Ishikawa (cell line): ENCODE measurements around the gene RUSC1.

Source experiments
- CEBPB ChIP-seq: IDR thresholded peaks from 2 replicates; pipeline ENCODE4 v1.6.1; 2012
- CREB1 ChIP-seq: IDR thresholded peaks from 2 replicates; pipeline ENCODE4 v1.6.1; 2012; ENCODE audit warnings: low read depth
- EGR1 ChIP-seq: IDR thresholded peaks from 2 replicates; pipeline ENCODE4 v1.6.1; 2012
- EP300 ChIP-seq: IDR thresholded peaks from 2 replicates; pipeline ENCODE4 v1.6.1; 2012; ENCODE audit warnings: borderline replicate concordance
- FOXM1 ChIP-seq: IDR thresholded peaks from 2 replicates; pipeline ENCODE4 v1.6.1; 2012; ENCODE audit warnings: low read depth, borderline replicate concordance
- MAX ChIP-seq: IDR thresholded peaks from 2 replicates; pipeline ENCODE4 v1.6.1; 2012
- NFIC ChIP-seq: IDR thresholded peaks from 2 replicates; pipeline ENCODE4 v1.6.1; 2012
- RAD21 ChIP-seq: IDR thresholded peaks from 2 replicates; pipeline ENCODE4 v1.6.1; 2012; ENCODE audit warnings: low read depth
- REST ChIP-seq: IDR thresholded peaks from 2 replicates; pipeline ENCODE4 v1.6.1; 2012; ENCODE audit warnings: low read depth, mild to moderate bottlenecking
- TAF1 ChIP-seq: IDR thresholded peaks from 2 replicates; pipeline ENCODE4 v1.6.1; 2012; ENCODE audit warnings: low read depth, mild to moderate bottlenecking
- TCF12 ChIP-seq: IDR thresholded peaks from 2 replicates; pipeline ENCODE4 v1.6.1; 2012; ENCODE audit warnings: low read depth
- TEAD4 ChIP-seq: IDR thresholded peaks from 2 replicates; pipeline ENCODE4 v1.6.1; 2012
- USF1 ChIP-seq: IDR thresholded peaks from 2 replicates; pipeline ENCODE4 v1.6.1; 2012
- YY1 ChIP-seq: IDR thresholded peaks from 2 replicates; pipeline ENCODE4 v1.6.1; 2012; ENCODE audit warnings: low read depth
- ZBTB7A ChIP-seq: IDR thresholded peaks from 2 replicates; pipeline ENCODE4 v1.6.1; 2012; ENCODE audit warnings: low read depth

The RUSC1 gene

GRCh38 chr1:155285631-155286044 is 35.1 kb upstream of the RUSC1 start:
- no peak for TF ChIP-seq NFIC
- TF ChIP-seq CREB1, result no peak
- no peak for TF ChIP-seq YY1
- no peak for TF ChIP-seq TAF1

DNA sequence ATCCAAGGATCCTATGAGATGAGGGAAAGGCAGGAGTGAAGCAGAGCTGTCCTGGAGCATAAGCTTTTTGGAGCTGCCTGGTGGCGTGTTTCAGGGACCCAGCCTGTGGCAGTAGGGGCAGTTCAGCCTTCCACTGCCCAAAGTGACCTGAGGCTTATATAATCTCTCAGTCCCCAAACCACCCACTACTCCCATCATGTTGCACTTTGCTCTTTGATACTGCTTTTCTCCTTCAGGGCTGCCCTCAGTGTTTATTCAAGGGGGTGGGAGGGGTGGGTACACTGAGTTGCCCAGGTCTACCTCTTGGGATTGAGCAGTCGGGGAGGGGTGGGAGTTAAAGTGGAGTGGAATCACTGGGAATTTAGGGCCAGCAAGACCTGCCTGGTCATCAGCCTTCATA is 34.1 kb upstream of the RUSC1 start:
- TF ChIP-seq EP300 (no peak), NFIC (no peak)

- TF ChIP-seq USF1 (no peak), TAF1 (no peak), CREB1 (no peak), NFIC (no peak), TEAD4 (no peak), TCF12 (no peak), EGR1 (no peak), ZBTB7A (no peak), YY1 (no peak), CEBPB (no peak), REST (no peak), EP300 (no peak)
Measured at GRCh38 chr1:155287987-155288543, 32.6 kb upstream of the RUSC1 start.

DNA sequence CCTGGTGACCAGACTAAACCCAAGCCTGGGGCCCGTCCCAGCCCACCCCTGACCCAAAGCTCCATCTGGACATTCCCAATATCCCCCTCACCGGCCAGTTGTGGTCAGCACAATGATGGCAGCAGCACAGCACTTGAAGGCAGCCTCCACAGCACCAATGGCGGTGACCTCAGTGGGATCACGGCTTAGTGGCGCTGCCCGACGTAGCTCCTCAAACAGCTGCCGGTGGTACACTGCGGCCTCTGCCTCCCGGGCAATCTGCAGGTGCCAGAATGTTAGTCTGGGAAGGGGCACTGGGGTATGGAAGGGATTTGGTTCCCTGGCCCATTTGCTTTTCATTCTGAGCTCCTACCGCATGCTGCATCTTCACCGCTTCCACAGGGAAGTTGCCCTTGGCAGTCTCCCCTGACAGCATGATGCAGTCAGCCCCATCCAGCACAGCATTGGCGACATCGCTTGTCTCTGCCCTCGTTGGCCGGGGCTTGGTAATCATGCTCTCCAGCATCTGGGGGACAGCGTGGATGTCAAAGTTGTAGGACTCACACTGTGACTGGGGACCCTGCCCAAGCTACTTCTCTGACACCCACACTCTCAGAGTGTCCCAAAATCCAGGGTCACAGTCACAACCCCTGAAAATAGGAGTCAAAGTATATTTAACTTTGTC is 27.5 kb upstream of the RUSC1 start:
- no peak for TF ChIP-seq CEBPB
- TF ChIP-seq YY1, result no peak
- TF ChIP-seq EGR1, result no peak
- no peak for TF ChIP-seq TEAD4
- TF ChIP-seq TAF1, result no peak
- TF ChIP-seq FOXM1, result no peak
- TF ChIP-seq TCF12, result no peak
- no peak for TF ChIP-seq REST
- TF ChIP-seq RAD21, result no peak
- no peak for TF ChIP-seq CREB1
- TF ChIP-seq NFIC, result no peak
- TF ChIP-seq USF1, result no peak
- TF ChIP-seq ZBTB7A, result no peak

GRCh38 chr1:155294520-155295182 is 26.0 kb upstream of the RUSC1 start:
- TF ChIP-seq NFIC, result no peak
- TF ChIP-seq TEAD4, result no peak
- TF ChIP-seq MAX, result no peak
- no peak for TF ChIP-seq FOXM1
- no peak for TF ChIP-seq YY1
- TF ChIP-seq EGR1, result no peak
- TF ChIP-seq EP300, result no peak

DNA sequence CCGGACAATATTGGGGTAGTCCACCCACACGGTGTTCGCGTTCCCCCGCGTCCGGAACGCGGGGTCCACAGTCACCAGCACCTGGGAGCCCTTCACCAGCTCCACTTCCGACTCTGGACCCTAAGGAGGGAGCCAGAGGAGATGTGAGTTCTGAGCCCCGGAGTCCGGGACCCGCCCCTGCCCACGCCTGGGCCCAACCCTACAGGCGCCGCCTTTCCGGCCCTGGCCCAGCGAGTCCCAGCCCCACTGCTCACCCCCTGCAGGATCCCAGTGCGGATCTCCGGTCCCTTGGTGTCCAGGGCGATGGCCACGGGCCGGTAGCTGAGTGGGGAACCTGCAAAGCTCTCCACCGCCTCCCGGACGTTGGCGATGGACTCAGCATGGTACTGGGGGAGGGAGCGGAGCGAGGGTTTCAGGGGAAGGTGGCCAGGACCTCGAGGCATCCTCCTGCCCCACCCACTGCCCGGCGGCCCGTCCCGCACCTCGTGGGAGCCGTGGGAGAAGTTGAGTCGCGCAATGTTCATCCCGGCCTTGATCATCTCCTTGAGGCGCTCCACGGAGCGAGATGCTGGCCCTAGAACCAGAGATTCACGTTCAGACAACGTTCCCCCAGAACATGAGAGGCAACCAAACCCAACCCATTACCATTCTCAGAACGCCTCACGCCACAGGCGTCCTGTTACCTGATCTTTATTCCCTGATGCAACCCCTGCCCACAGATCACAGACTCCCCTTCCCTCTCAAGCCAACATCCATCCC is 25.3 kb upstream of the RUSC1 start:
- TF ChIP-seq CEBPB (no peak), REST (no peak), RAD21 (no peak), TAF1 (no peak), NFIC (no peak), USF1 (no peak), EP300 (no peak), FOXM1 (no peak), YY1 (no peak), ZBTB7A (no peak), EGR1 (no peak), TEAD4 (no peak)
